ENCODE measurements around the gene ARNT2. TPM values are rescaled to one million over a fixed set of nuclear protein-coding genes. Genes with fewer than 3 reads are reported as not detected.

The ARNT2 gene
- total and polyA plus RNA-seq, 2 of the 13 experiments (the other 11 are each of a cell fraction or from before 2014, with no cell fraction given): 0.69 to 1.7 TPM

GRCh38 chr15:80608688-80609087 lies 204.5 kb downstream of the ARNT2 start:
- Histone ChIP-seq H3K27me3 (ENCODE audit: control insufficient read depth in 1 of 2, insufficient read depth in 2 of 2, low read length in 2 of 2) (peaks cover 2 to 38% of the 10 kb centered on the region in 2 experiments; a peak in 4 of 5 replicates), H3K4me2 (ENCODE audit: low read depth, low read length) (no peak overlapping the region), H3K9ac (ENCODE audit: insufficient read depth, low read depth, low read length) (no peak overlapping the region), H4K20me1 (ENCODE audit: insufficient read depth, low read length) (no peaks in the 10 kb centered on the region), H3K36me3 (replicated peaks in 1 of 2; ENCODE audit: control insufficient read depth in 1 of 2, insufficient read depth in 2 of 2, low read length in 2 of 2) (no peaks in the 10 kb centered on the region), H3K79me2 (ENCODE audit: insufficient read depth, low read length) (no peaks in the 10 kb centered on the region), H2AFZ (ENCODE audit: low read length) (no peak overlapping the region), H3K27ac (ENCODE audit: extremely low read length, insufficient read depth, low read length) (no peak overlapping the region), H3K4me3 (replicated peaks in 1 of 3; ENCODE audit: insufficient read depth in 1 of 3, low read depth in 2 of 3, low read length in 3 of 3) (no peak overlapping the region), H3K9me3 (ENCODE audit: low read length) (no peaks in the 10 kb centered on the region), H3K4me1 (ENCODE audit: insufficient read depth, low read length) (no peaks in the 10 kb centered on the region)
- DNase-seq (ENCODE audit: low spot score) (no peak), FAIRE-seq (no peak), ATAC-seq (no peak)
- in situ Hi-C loops (cut with HindIII; ENCODE audit: extremely low pct_ligation_motif_present, low pct_unique_long_range_greater_than_20kb) (no loop called here), intact Hi-C loops (cut with micrococcal nuclease; ENCODE audit: unreplicated experiment) (no loop called here)
- 17% methylated on average over 1 of the region's 1 CpG for WGBS (ENCODE audit: low lambda C conversion rate)
- ChIA-PET POLR2A (no interaction called here), CTCF (ENCODE audit: low intra/inter-chr PET ratio, low total read pairs) (no interaction called here)
- BruUV-seq (replicated peaks): no TSS peak
- TF ChIP-seq ZNF17 (CRISPR knock-in tag; IDR thresholded peaks at IDR 0.05) (no peak), RFXANK (CRISPR knock-in tag; IDR thresholded peaks at IDR 0.05) (no peak), ZNF317 (CRISPR knock-in tag; IDR thresholded peaks at IDR 0.05) (no peak), ATF4 (CRISPR knock-in tag; IDR thresholded peaks at IDR 0.05) (no peak), XRCC5 (optimal IDR thresholded peaks at IDR 0.05; ENCODE audit: low read length) (no peak), ZNF792 (CRISPR knock-in tag; IDR thresholded peaks at IDR 0.05) (no peak), IKZF4 (CRISPR knock-in tag; IDR thresholded peaks at IDR 0.05; ENCODE audit: borderline replicate concordance, low read depth, not compliant biosample characterization) (no peak), HINFP (CRISPR knock-in tag; IDR thresholded peaks at IDR 0.05; ENCODE audit: low read depth) (no peak), SRF (IDR thresholded peaks at IDR 0.05; ENCODE audit: low read depth, low read length) (no peak), KDM6A (CRISPR knock-in tag; IDR thresholded peaks at IDR 0.05; ENCODE audit: low read depth) (no peak), ATF2 (CRISPR knock-in tag; IDR thresholded peaks at IDR 0.05) (no peak), ZUFSP (CRISPR knock-in tag; IDR thresholded peaks at IDR 0.05; ENCODE audit: borderline replicate concordance) (no peak), ZFX (CRISPR knock-in tag; IDR thresholded peaks at IDR 0.05; ENCODE audit: low read depth) (no peak), RFX1 (IDR thresholded peaks at IDR 0.05) (no peak), GPBP1L1 (CRISPR knock-in tag; IDR thresholded peaks at IDR 0.05) (no peak), ZNF781 (CRISPR knock-in tag; IDR thresholded peaks at IDR 0.05; ENCODE audit: borderline replicate concordance, not compliant biosample characterization) (no peak)

Measured in HepG2 (cell line).